Panc1 (cell line): ENCODE results near the gene MTUS2. TPM values are rescaled to one million over a fixed set of nuclear protein-coding genes. Genes with fewer than 3 reads are reported as not detected.

Experiments used
- ATAC-seq: fragments of 200-7000 bp; cut with Tn5 transposase; 2 replicates; pipeline ENCODE4 v1.9.1; 2020; ENCODE audit warnings: mild to moderate bottlenecking, moderate library complexity
- BruUV-seq: library from RNA; stranded (reverse); fragments of 400-500 nt; replicated peaks from 2 replicates; lab custom pipeline; 2021; lab: Mats Ljungman, UMichigan
- CTCF ChIA-PET: fragments of 300-600 bp; sonication (Branson Sonifier 250); formaldehyde crosslinking; loops from one replicate; lab custom pipeline; 2022; ENCODE audit warnings: antibody characterized with exemption; lab: Charles Lee
- POLR2A ChIA-PET: fragments of 300-600 bp; sonication (Branson Sonifier 250); formaldehyde crosslinking; loops from one replicate; lab custom pipeline; 2022; ENCODE audit warnings: antibody characterized with exemption; lab: Charles Lee
- DNase-seq: peaks from one replicate; pipeline ENCODE4 v3.0.0-alpha.2; 2010; ENCODE audit warnings: low read depth, low spot score
- H3K27ac ChIP-seq: 2 replicates; pipeline ENCODE4 v1.5.1; 2011; ENCODE audit warnings: mild to moderate bottlenecking, low read length, inconsistent platforms
- H3K27me3 ChIP-seq: fragments of 200-500 bp; sonication (Bioruptor generic); 2 replicates; pipeline ENCODE4 v1.6.0; 2014; ENCODE audit warnings: low read length, inconsistent platforms; ENCODE audit not compliant: control insufficient read depth, insufficient read depth
- H3K36me3 ChIP-seq: fragments of 200-500 bp; sonication (Bioruptor generic); 2 replicates; pipeline ENCODE4 v1.5.1; 2014; ENCODE audit warnings: inconsistent platforms, mild to moderate bottlenecking, low read length, moderate library complexity; ENCODE audit not compliant: control insufficient read depth, insufficient read depth
- H3K4me1 ChIP-seq: 2 replicates; pipeline ENCODE4 v1.5.1; 2011; ENCODE audit warnings: inconsistent platforms, mild to moderate bottlenecking, low read length, moderate library complexity; ENCODE audit not compliant: control insufficient read depth, insufficient read depth
- H3K4me3 ChIP-seq, 2 experiments: 2 replicates each; pipeline ENCODE4 v1.5.1; 2011 to 2012; ENCODE audit warnings: low read depth in 2 of 2, low read length in 2 of 2, mild to moderate bottlenecking in 2 of 2, inconsistent platforms in 1 of 2, moderate library complexity in 1 of 2
- H3K9me3 ChIP-seq: fragments of 200-500 bp; sonication (Bioruptor generic); 2 replicates; pipeline ENCODE4 v1.5.1; 2014; ENCODE audit warnings: low read depth, mild to moderate bottlenecking, inconsistent platforms, low read length, moderate library complexity; ENCODE audit not compliant: control insufficient read depth, insufficient read depth
- CTCF ChIP-seq: fragments of 450-650 bp; IDR thresholded peaks from 2 replicates; pipeline ENCODE4 v1.5.1; 2017; ENCODE audit warnings: mild to moderate bottlenecking
- POLR2AphosphoS5 ChIP-seq: IDR thresholded peaks from 2 replicates; pipeline ENCODE4 v1.6.1; 2012; ENCODE audit warnings: mild to moderate bottlenecking, low read depth, low read length, moderate library complexity
- REST ChIP-seq, 2 experiments: IDR thresholded peaks; 2 replicates each; pipeline ENCODE4 v1.6.1; 2011 to 2012; ENCODE audit warnings: low read depth in 2 of 2, control low read depth in 1 of 2, low read length in 1 of 2, mild to moderate bottlenecking in 1 of 2, moderate library complexity in 1 of 2; ENCODE audit not compliant: insufficient read depth in 1 of 2
- SIN3A ChIP-seq: IDR thresholded peaks from 2 replicates; pipeline ENCODE4 v1.6.1; 2012; ENCODE audit warnings: low read depth, mild to moderate bottlenecking, low read length, moderate library complexity, borderline replicate concordance; ENCODE audit not compliant: insufficient read depth
- TCF7L2 ChIP-seq: IDR thresholded peaks from 2 replicates; pipeline ENCODE4 v1.6.1; 2011; ENCODE audit warnings: mild to moderate bottlenecking, low read depth, low read length, inconsistent platforms
- in situ Hi-C: cut with HindIII; loops from 2 replicates; pipeline ENCODE4 v1.10.0; 2016; ENCODE audit warnings: low sequenced_read_pairs, low pct_unique_long_range_greater_than_20kb
- intact Hi-C: fragments of 100-400 bp; cut with micrococcal nuclease; formaldehyde crosslinking; loops from one replicate; pipeline ENCODE4 v1.10.0; 2022; ENCODE audit not compliant: unreplicated experiment
- total RNA-seq: library from RNA; stranded (reverse); gene quantifications from one replicate; pipeline ENCODE4 v1.2.1, GENCODE V29; 2021; ENCODE audit not compliant: unreplicated experiment

Gene MTUS2
- total RNA-seq, 1 experiment from 2014 or later, result 0.05 TPM

GRCh38 chr13:29448174-29448573 is 628.0 kb downstream of the MTUS2 start:
- CTCF ChIA-PET, result no interaction called here
- H3K27ac ChIP-seq, result no peak overlapping the region
- in situ Hi-C loops (no loop called here), intact Hi-C loops (no loop called here)
- ATAC-seq (no peak), DNase-seq (no peak)
- no TSS peak for BruUV-seq
- H3K9me3 ChIP-seq, result no peaks in the 10 kb centered on the region
- POLR2A ChIA-PET, result no interaction called here
- H3K36me3 ChIP-seq, result no peaks in the 10 kb centered on the region
- H3K27me3 ChIP-seq, result no peaks in the 10 kb centered on the region; the same call in 1 of the 2 replicates
- TF ChIP-seq SIN3A (no peak), POLR2AphosphoS5 (no peak), REST (IDR thresholded peaks at IDR 0.05; ENCODE audit: insufficient read depth in 1 of 2, low read depth in 2 of 2, low read length in 1 of 2) (no peak), TCF7L2 (no peak), CTCF (no peak)
- H3K4me1 ChIP-seq, result no peaks in the 10 kb centered on the region
- H3K4me3 ChIP-seq, result no peak overlapping the region

- DNase-seq (no peak), ATAC-seq (no peak)
- no peaks in the 10 kb centered on the region for H3K4me1 ChIP-seq
- intact Hi-C loops, result no loop called here
- in situ Hi-C loops, result no loop called here
- BruUV-seq, result no TSS peak
- H3K4me3 ChIP-seq, result no peak overlapping the region
- no peaks in the 10 kb centered on the region; the same call in 1 of the 2 replicates for H3K27me3 ChIP-seq
- TF ChIP-seq SIN3A (no peak), TCF7L2 (no peak), CTCF (no peak), REST (IDR thresholded peaks at IDR 0.05; ENCODE audit: insufficient read depth in 1 of 2, low read depth in 2 of 2, low read length in 1 of 2) (no peak), POLR2AphosphoS5 (no peak)
- H3K36me3 ChIP-seq, result no peaks in the 10 kb centered on the region
- no peak overlapping the region for H3K27ac ChIP-seq
- H3K9me3 ChIP-seq, result no peaks in the 10 kb centered on the region
- CTCF ChIA-PET, result interaction anchor here (0.7 kb wide), 1 partner anchor 71 kb away, joined by 3 read pairs; no protein-coding TSS in a partner anchor
- POLR2A ChIA-PET, result no interaction called here
Observed at GRCh38 chr13:29449726-29450125, 629.6 kb downstream of the MTUS2 start.
